HepG2 (cell line): ENCODE results near the gene GRM8. TPM values are rescaled to one million over a fixed set of nuclear protein-coding genes. Genes with fewer than 3 reads are reported as not detected.

Source experiments
- ATAC-seq: fragments of 200-7000 bp; cut with Tn5 transposase; 3 replicates; pipeline ENCODE4 v1.9.1; 2020; ENCODE audit warnings: mild to moderate bottlenecking, moderate library complexity
- BruUV-seq: library from RNA; stranded (reverse); fragments of 400-500 nt; replicated peaks from 2 replicates; lab custom pipeline; 2021; lab: Mats Ljungman, UMichigan
- CTCF ChIA-PET: fragments of 300-600 bp; formaldehyde crosslinking; extraction: SDS; loops from one replicate; lab custom pipeline; 2021; ENCODE audit warnings: low total read pairs, inconsistent platforms, low intra/inter-chr PET ratio; lab: Yijun Ruan, JAX
- POLR2A ChIA-PET: fragments of 350-600 bp; sonication (Branson Sonifier 250); formaldehyde crosslinking; loops from one replicate; lab custom pipeline; 2020; ENCODE audit warnings: antibody characterized with exemption, inconsistent platforms; lab: Yijun Ruan, JAX
- DNase-seq: peaks from one replicate; pipeline ENCODE4 v3.0.0-alpha.2; 2015; ENCODE audit warnings: low spot score
- FAIRE-seq: peaks from 3 replicates; lab custom pipeline; 2011; peaks lifted over from hg19 to GRCh38; lab: Jason Lieb, UNC
- H2AFZ ChIP-seq: one replicate; pipeline ENCODE4 v1.6.1; 2011; ENCODE audit warnings: low read length, inconsistent platforms
- H3K27ac ChIP-seq: fragments of 300-600 bp; 3 replicates; pipeline ENCODE4 v1.8.0; 2011; ENCODE audit warnings: mixed run types, mild to moderate bottlenecking, mixed read lengths, low read length, inconsistent platforms; ENCODE audit not compliant: insufficient read depth; ENCODE audit errors: extremely low read length
- H3K27me3 ChIP-seq, 2 experiments: fragments of 200-600 bp in 1 of 2; 2 replicates in 1 of 2; 3 replicates in 1 of 2; pipeline versions ENCODE4 v1.6.0 to v1.8.0; 2011; ENCODE audit warnings: low read length in 2 of 2, mild to moderate bottlenecking in 2 of 2, moderate library complexity in 2 of 2, inconsistent platforms in 1 of 2; ENCODE audit not compliant: insufficient read depth in 2 of 2, control insufficient read depth in 1 of 2
- H3K36me3 ChIP-seq, 2 experiments: fragments of 200-600 bp in 1 of 2; replicated peaks in 1 of 2; 2 replicates in 1 of 2; 3 replicates in 1 of 2; pipeline versions ENCODE4 v1.5.1 to v1.8.0; 2011; ENCODE audit warnings: low read length in 2 of 2, inconsistent platforms in 1 of 2; ENCODE audit not compliant: insufficient read depth in 2 of 2, control insufficient read depth in 1 of 2
- H3K4me1 ChIP-seq: 2 replicates; pipeline ENCODE4 v1.5.1; 2012; ENCODE audit warnings: low read length, inconsistent platforms; ENCODE audit not compliant: insufficient read depth
- H3K4me2 ChIP-seq: 2 replicates; pipeline ENCODE4 v1.6.0; 2011; ENCODE audit warnings: low read depth, low read length, inconsistent platforms
- H3K4me3 ChIP-seq, 3 experiments: fragments of 200-600 bp in 1 of 3; sonication (generic), shearing (Covaris generic) in 1 of 3; replicated peaks in 1 of 3; 2 replicates each; pipeline ENCODE4 v1.5.1; 2011 to 2016; ENCODE audit warnings: low read length in 3 of 3, inconsistent platforms in 2 of 3, low read depth in 2 of 3, mild to moderate bottlenecking in 2 of 3, control low read depth in 1 of 3, mixed read lengths in 1 of 3; ENCODE audit not compliant: insufficient read depth in 1 of 3
- H3K79me2 ChIP-seq: one replicate; pipeline ENCODE4 v1.6.1; 2011; ENCODE audit warnings: low read length, inconsistent platforms; ENCODE audit not compliant: insufficient read depth
- H3K9ac ChIP-seq: 2 replicates; pipeline ENCODE4 v1.6.0; 2011; ENCODE audit warnings: mild to moderate bottlenecking, low read depth, low read length, inconsistent platforms; ENCODE audit not compliant: insufficient read depth
- H3K9me3 ChIP-seq: 2 replicates; pipeline ENCODE4 v1.5.1; 2012; ENCODE audit warnings: mild to moderate bottlenecking, low read length
- H4K20me1 ChIP-seq: 2 replicates; pipeline ENCODE4 v1.6.0; 2011; ENCODE audit warnings: inconsistent platforms, mild to moderate bottlenecking, low read length, moderate library complexity; ENCODE audit not compliant: insufficient read depth
- CBX2 ChIP-seq, 2 experiments: fragments of 200-600 bp in 1 of 2; sonication (generic); formaldehyde crosslinking in 1 of 2; IDR thresholded peaks; 2 replicates each; pipeline versions ENCODE4 v1.7.0 to v1.8.1; 2018 to 2022; ENCODE audit warnings: low read depth in 2 of 2, low read length in 1 of 2, mild to moderate bottlenecking in 1 of 2, missing genetic modification reagents in 1 of 2
- HINFP ChIP-seq: sonication (generic); formaldehyde crosslinking; IDR thresholded peaks from 2 replicates; pipeline ENCODE4 v1.4.0; 2020; ENCODE audit warnings: low read depth, mild to moderate bottlenecking, missing genetic modification reagents
- STAG1 ChIP-seq: sonication (generic); formaldehyde crosslinking; IDR thresholded peaks from 2 replicates; pipeline ENCODE4 v1.4.0; 2020; ENCODE audit warnings: missing genetic modification reagents
- THAP7 ChIP-seq: sonication (generic); formaldehyde crosslinking; IDR thresholded peaks from 2 replicates; pipeline ENCODE4 v1.8.1; 2023; ENCODE audit warnings: mild to moderate bottlenecking, missing genetic modification reagents
- ZHX2 ChIP-seq, 2 experiments: sonication (generic) in 1 of 2; formaldehyde crosslinking in 1 of 2; IDR thresholded peaks; 2 replicates each; pipeline versions ENCODE4 v1.6.1 to v1.9.0; 2014 to 2022; ENCODE audit warnings: antibody characterized with exemption in 1 of 2, borderline replicate concordance in 1 of 2, inconsistent platforms in 1 of 2, low read depth in 1 of 2, missing genetic modification reagents in 1 of 2
- ZNF205 ChIP-seq: IDR thresholded peaks from 2 replicates; pipeline ENCODE4 v1.6.1; 2018; ENCODE audit warnings: missing biosample characterization, missing genetic modification reagents
- ZNF576 ChIP-seq: sonication (generic); formaldehyde crosslinking; IDR thresholded peaks from 2 replicates; pipeline ENCODE4 v1.4.0; 2020; ENCODE audit warnings: mild to moderate bottlenecking, missing genetic modification reagents
- ZNF678 ChIP-seq: sonication (generic); formaldehyde crosslinking; IDR thresholded peaks from 2 replicates; pipeline ENCODE4 v1.4.0; 2020; ENCODE audit warnings: mild to moderate bottlenecking, missing genetic modification reagents
- ZNF704 ChIP-seq: sonication (generic); formaldehyde crosslinking; IDR thresholded peaks from 2 replicates; pipeline ENCODE4 v1.8.1; 2023; ENCODE audit warnings: mild to moderate bottlenecking, inconsistent platforms, moderate library complexity, missing genetic modification reagents, borderline replicate concordance
- ZNF740 ChIP-seq: sonication (generic); formaldehyde crosslinking; IDR thresholded peaks from 2 replicates; pipeline ENCODE4 v1.4.0; 2020; ENCODE audit warnings: missing genetic modification reagents
- ZNF749 ChIP-seq: sonication (generic); formaldehyde crosslinking; IDR thresholded peaks from 2 replicates; pipeline ENCODE4 v1.8.0; 2022; ENCODE audit warnings: mild to moderate bottlenecking, missing genetic modification reagents, moderate library complexity, borderline replicate concordance
- WGBS: methylation state at CpG from one replicate; pipeline ENCODE4 v1.1.6; 2017; ENCODE audit warnings: low lambda C conversion rate; 5-methylcytosine and 5-hydroxymethylcytosine counted together
- in situ Hi-C: cut with HindIII; loops from 2 replicates; pipeline ENCODE4 v1.10.0; 2017; ENCODE audit warnings: low pct_unique_long_range_greater_than_20kb; ENCODE audit not compliant: extremely low pct_ligation_motif_present
- intact Hi-C: fragments of 100-400 bp; cut with micrococcal nuclease; formaldehyde crosslinking; loops from one replicate; pipeline ENCODE4 v1.10.0; 2022; ENCODE audit not compliant: unreplicated experiment
- polyA plus RNA-seq, 8 experiments: library from polyadenylated mRNA; depleted of rRNA in 3 of 8; stranded (reverse) in 7 of 8; unstranded in 1 of 8; fragments of >200 nt; fragmentation: Illumina TruSeq in 4 of 8; extraction: Trizol in 4 of 8; gene quantifications; 2 replicates each; pipeline versions ENCODE4 v1.2.1 to v1.2.3, GENCODE V29; 2011 to 2016; ENCODE audit warnings: low read depth in 4 of 8, missing spikeins in 1 of 8, mixed read lengths in 1 of 8; ENCODE audit not compliant: insufficient read depth in 1 of 8
- total RNA-seq, 5 experiments: library from RNA; depleted of rRNA; stranded (reverse); fragments of >200 nt; fragmentation: Illumina TruSeq; extraction: Trizol; gene quantifications; 2 replicates each; pipeline ENCODE4 v1.2.3, GENCODE V29; 2016; ENCODE audit warnings: low read depth in 1 of 5

The GRM8 gene
- total and polyA plus RNA-seq, 2 of the 13 experiments (the other 11 are each of a cell fraction or from before 2014, with no cell fraction given) = not detected

- TF ChIP-seq ZHX2 (IDR thresholded peaks at IDR 0.05; ENCODE audit: low read depth) = no peak
- no peak for TF ChIP-seq ZHX2 (CRISPR knock-in tag; IDR thresholded peaks at IDR 0.05; ENCODE audit: borderline replicate concordance)
- no peak for TF ChIP-seq THAP7
- TF ChIP-seq ZNF740 = no peak
- no peak for TF ChIP-seq ZNF576 (CRISPR knock-in tag)
Observed at GRCh38 chr7:126699707-126700106, 553.0 kb downstream of the GRM8 start (continued).

GRCh38 chr7:126698909-126699308, 553.8 kb downstream of the GRM8 start:
- in situ Hi-C loops (no loop called here), intact Hi-C loops (no loop called here)
- Histone ChIP-seq H3K9ac (no peak overlapping the region), H3K79me2 (no peaks in the 10 kb centered on the region), H2AFZ (no peak overlapping the region), H3K4me1 (no peaks in the 10 kb centered on the region), H3K4me2 (no peak overlapping the region), H3K4me3 (no peak overlapping the region), H3K36me3 (no peaks in the 10 kb centered on the region), H4K20me1 (no peaks in the 10 kb centered on the region), H3K27me3 (no peaks in the 10 kb centered on the region), H3K9me3 (no peaks in the 10 kb centered on the region), H3K27ac (no peak overlapping the region)
- no peak for FAIRE-seq
- POLR2A ChIA-PET = no interaction called here
- no TSS peak for BruUV-seq
- 13% methylated on average over 2 of the region's 2 CpGs for WGBS
- DNase-seq = no peak
- ATAC-seq = no peak
- CTCF ChIA-PET = no interaction called here
- TF ChIP-seq ZNF749 (CRISPR knock-in tag) = no peak
- TF ChIP-seq HINFP (CRISPR knock-in tag) = no peak
- no peak for TF ChIP-seq CBX2 (IDR thresholded peaks at IDR 0.05; ENCODE audit: low read depth, low read length)
- no peak for TF ChIP-seq CBX2 (CRISPR knock-in tag; IDR thresholded peaks at IDR 0.05; ENCODE audit: low read depth)
- TF ChIP-seq ZNF704 (CRISPR knock-in tag) = no peak
- TF ChIP-seq ZNF678 (CRISPR knock-in tag) = no peak
- no peak for TF ChIP-seq ZNF205 (CRISPR knock-in tag)
- TF ChIP-seq STAG1 (CRISPR knock-in tag) = no peak
